Omental fat pad (tissue), 4 donors: ENCODE results near the gene ABCB9. TPM values are rescaled to one million over a fixed set of nuclear protein-coding genes. Genes with fewer than 3 reads are reported as not detected.

Source experiments
- ATAC-seq: fragments of 150-250 bp; one replicate; pipeline ENCODE4 v1.9.1; 2016; ENCODE audit warnings: mild to moderate bottlenecking, moderate library complexity; ENCODE audit not compliant: low FRiP score
- DNase-seq: peaks from one replicate; pipeline ENCODE4 v3.0.0-alpha.2; 2019; ENCODE audit warnings: low spot score
- CTCF ChIP-seq, 3 donors: fragments of 450-650 bp; IDR thresholded peaks; one replicate each; pipeline ENCODE4 v1.5.1; 2016 to 2017; ENCODE audit warnings: antibody characterized with exemption in 3 of 3, mild to moderate bottlenecking in 3 of 3, moderate library complexity in 2 of 3
- total RNA-seq, 4 donors: library from RNA; depleted of rRNA; stranded (reverse); fragments of >200 nt; gene quantifications; one replicate each; pipeline ENCODE4 v1.1.0, GENCODE V29; 2016

Gene ABCB9
- total RNA-seq, 4 donors from 2014 or later: 1.3 to 4.7 (median 2.7) TPM

- no peak for TF ChIP-seq CTCF (IDR thresholded peaks at IDR 0.05)
- DNase-seq (no peak), ATAC-seq (no peak)
Observed at GRCh38 chr12:122994140-122994675, 27.9 kb upstream of the ABCB9 start.

- no peak for TF ChIP-seq CTCF (IDR thresholded peaks at IDR 0.05)
- ATAC-seq (no peak), DNase-seq (no peak)
Observed at GRCh38 chr12:122992386-122992785, 26.1 kb upstream of the ABCB9 start.

GRCh38 chr12:122991623-122992275 is 25.5 kb upstream of the ABCB9 start:
- TF ChIP-seq CTCF (IDR thresholded peaks at IDR 0.05): no peak
- DNase-seq (no peak), ATAC-seq (no peak)

GRCh38 chr12:122990961-122991622 is 24.8 kb upstream of the ABCB9 start:
- no peak for DNase-seq
- ATAC-seq: no peak
- TF ChIP-seq CTCF (IDR thresholded peaks at IDR 0.05): no peak

GRCh38 chr12:122990561-122990960 is 24.3 kb upstream of the ABCB9 start:
- DNase-seq (no peak), ATAC-seq (no peak)
- no peak for TF ChIP-seq CTCF (IDR thresholded peaks at IDR 0.05)

GRCh38 chr12:122989874-122990419 is 23.7 kb upstream of the ABCB9 start:
- DNase-seq: no peak
- TF ChIP-seq CTCF (IDR thresholded peaks at IDR 0.05): no peak
- no peak for ATAC-seq
